Measurements from ENCODE around the gene TAF3.

DNA sequence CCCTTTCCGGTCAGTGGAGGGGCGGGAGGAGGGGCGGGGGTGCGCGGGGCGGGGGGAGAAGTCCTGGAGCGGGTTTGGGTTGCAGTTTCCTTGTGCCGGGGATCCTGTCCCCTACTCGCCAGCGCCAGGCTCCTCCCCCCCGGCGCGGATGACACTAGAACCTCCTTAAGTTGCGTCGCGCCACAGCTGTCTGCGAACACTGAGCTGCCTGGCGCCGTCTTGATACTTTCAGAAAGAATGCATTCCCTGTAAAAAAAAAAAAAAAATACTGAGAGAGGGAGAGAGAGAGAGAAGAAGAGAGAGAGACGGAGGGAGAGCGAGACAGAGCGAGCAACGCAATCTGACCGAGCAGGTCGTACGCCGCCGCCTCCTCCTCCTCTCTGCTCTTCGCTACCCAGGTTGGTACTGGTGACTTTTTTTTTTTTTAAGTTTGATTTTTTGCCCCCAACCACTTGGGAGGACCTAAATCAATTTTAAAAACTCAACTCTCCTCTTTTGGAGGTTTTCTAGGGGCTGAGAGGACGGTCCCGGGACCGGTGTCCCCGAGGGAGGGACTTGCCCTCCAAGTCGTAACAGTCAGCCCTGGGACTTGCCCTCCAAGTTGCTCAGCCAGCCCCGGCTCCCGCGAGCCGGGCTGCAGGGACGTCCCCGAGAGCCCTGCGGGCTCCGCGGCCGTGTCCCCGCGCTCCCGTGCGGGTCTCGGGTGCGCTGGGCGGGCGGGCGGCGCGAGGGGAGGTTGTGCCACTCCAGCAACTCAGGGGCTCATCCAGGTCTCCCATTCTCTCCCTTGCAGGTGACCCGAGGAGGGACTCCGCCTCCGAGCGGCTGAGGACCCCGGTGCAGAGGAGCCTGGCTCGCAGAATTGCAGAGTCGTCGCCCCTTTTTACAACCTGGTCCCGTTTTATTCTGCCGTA is 236.4 kb downstream of the TAF3 start, which contains the start of gene GATA3:
- TF ChIP-seq EP300 (IDR thresholded peaks at IDR 0.05), result no peak
- no peak for TF ChIP-seq POLR2A (IDR thresholded peaks at IDR 0.05)
- TF ChIP-seq, protein P1, sequence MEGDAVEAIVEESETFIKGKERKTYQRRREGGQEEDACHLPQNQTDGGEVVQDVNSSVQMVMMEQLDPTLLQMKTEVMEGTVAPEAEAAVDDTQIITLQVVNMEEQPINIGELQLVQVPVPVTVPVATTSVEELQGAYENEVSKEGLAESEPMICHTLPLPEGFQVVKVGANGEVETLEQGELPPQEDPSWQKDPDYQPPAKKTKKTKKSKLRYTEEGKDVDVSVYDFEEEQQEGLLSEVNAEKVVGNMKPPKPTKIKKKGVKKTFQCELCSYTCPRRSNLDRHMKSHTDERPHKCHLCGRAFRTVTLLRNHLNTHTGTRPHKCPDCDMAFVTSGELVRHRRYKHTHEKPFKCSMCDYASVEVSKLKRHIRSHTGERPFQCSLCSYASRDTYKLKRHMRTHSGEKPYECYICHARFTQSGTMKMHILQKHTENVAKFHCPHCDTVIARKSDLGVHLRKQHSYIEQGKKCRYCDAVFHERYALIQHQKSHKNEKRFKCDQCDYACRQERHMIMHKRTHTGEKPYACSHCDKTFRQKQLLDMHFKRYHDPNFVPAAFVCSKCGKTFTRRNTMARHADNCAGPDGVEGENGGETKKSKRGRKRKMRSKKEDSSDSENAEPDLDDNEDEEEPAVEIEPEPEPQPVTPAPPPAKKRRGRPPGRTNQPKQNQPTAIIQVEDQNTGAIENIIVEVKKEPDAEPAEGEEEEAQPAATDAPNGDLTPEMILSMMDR (IDR thresholded peaks at IDR 0.05), result no peak
- peak in 1 of 3 donors; percentile 7 for TF ChIP-seq POLR2AphosphoS5 (IDR thresholded peaks at IDR 0.05)

Data from stomach (tissue), 4 donors.